Lung microvascular endothelial cell (primary cell): ENCODE data around the gene CES4A. TPM values are rescaled to one million over a fixed set of nuclear protein-coding genes. Genes with fewer than 3 reads are reported as not detected.
"Not testable (repeated sequence)": the region's sequence is repeated elsewhere in the genome, so short reads cannot be mapped to it uniquely, and the experiment has no call there.

Source experiments
- DNase-seq, 2 donors: peaks; one replicate each; pipeline versions ENCODE4 v3.0.0 to v3.0.0-alpha.2; 2010; ENCODE audit warnings: low read depth in 2 of 2
- total RNA-seq: library from RNA; depleted of rRNA; stranded (reverse); fragments of >200 nt; gene quantifications from 2 replicates; pipeline ENCODE4 v1.2.1, GENCODE V29; 2014

Gene CES4A
- total RNA-seq, result 1.1 and 1.2 TPM in 2 replicates

- no peak for DNase-seq
Observed at GRCh38 chr16:66988197-66988788, at the start of gene CES4A. Gene CES4A (plus strand): TSS chr16:66988589. CDS start chr16:66988773, 184 bp downstream.

- DNase-seq, result no peak
Observed at GRCh38 chr16:66939366-66939765, 49.0 kb upstream of the CES4A start.

GRCh38 chr16:66940236-66940635 lies 48.2 kb upstream of the CES4A start:
- DNase-seq, result no peak

- no peak for DNase-seq
Observed at GRCh38 chr16:66942981-66943380, 45.4 kb upstream of the CES4A start.

GRCh38 chr16:66943426-66944053 lies 44.8 kb upstream of the CES4A start:
- no peak for DNase-seq

GRCh38 chr16:66944054-66944441 lies 44.3 kb upstream of the CES4A start:
- no peak for DNase-seq

- DNase-seq, result not testable (repeated sequence)
Observed at GRCh38 chr16:66944971-66945370, 43.4 kb upstream of the CES4A start.

- no peak for DNase-seq
Observed at GRCh38 chr16:66945939-66946338, 42.5 kb upstream of the CES4A start.

GRCh38 chr16:66946541-66946940 lies 41.8 kb upstream of the CES4A start:
- DNase-seq, result no peak

- DNase-seq, result no peak
Observed at GRCh38 chr16:66946974-66947301, 41.5 kb upstream of the CES4A start.

- peak; percentile 82 to 83 for DNase-seq
Observed at GRCh38 chr16:66947302-66948065, 40.9 kb upstream of the CES4A start.

- no peak for DNase-seq
Observed at GRCh38 chr16:66948134-66948836, 40.1 kb upstream of the CES4A start.

GRCh38 chr16:66948837-66949225 lies 39.6 kb upstream of the CES4A start:
- no peak for DNase-seq

GRCh38 chr16:66949472-66949871 lies 38.9 kb upstream of the CES4A start:
- DNase-seq, result no peak

GRCh38 chr16:66950437-66950836 lies 38.0 kb upstream of the CES4A start:
- DNase-seq, result no peak

- DNase-seq, result no peak
Observed at GRCh38 chr16:66950971-66951790, 37.2 kb upstream of the CES4A start.

GRCh38 chr16:66952430-66953110 lies 35.8 kb upstream of the CES4A start:
- no peak for DNase-seq

GRCh38 chr16:66953462-66954096 lies 34.8 kb upstream of the CES4A start:
- DNase-seq, result no peak

- DNase-seq, result peak; percentile 73 to 80
Observed at GRCh38 chr16:66954097-66954659, 34.2 kb upstream of the CES4A start.
